ENCODE data around the gene FAM193A. TPM values are rescaled to one million over a fixed set of nuclear protein-coding genes. Genes with fewer than 3 reads are reported as not detected.

FAM193A gene
- total RNA-seq, 6 experiments from 2014 or later: 8.5 to 12.3 (median 9.7) TPM

DNA sequence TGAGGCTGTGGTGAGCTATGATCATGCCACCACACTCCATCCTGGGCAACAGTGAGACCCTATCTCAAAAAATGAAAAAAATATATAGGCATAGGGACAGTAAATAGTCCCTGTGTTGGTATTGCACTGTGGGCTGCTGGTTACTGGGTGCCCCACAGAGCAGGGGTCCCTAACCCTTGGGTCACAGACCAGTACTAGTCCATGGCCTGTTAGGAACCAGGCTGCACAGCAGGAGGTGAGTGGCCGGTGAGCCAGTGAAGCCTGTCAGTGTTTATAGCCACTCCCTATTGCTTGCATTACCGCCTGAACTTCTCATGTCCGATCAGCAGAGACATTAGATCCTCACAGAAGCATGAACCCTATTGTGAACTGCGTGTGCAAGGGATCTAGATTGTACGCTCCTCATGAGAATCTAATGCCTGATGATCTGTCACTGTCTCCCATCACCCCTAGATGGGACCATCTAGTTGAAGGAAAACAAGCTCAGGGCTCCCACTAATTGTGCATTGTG is 113.2 kb downstream of the FAM193A start:
- peaks cover 0 to 41% (median 7%) of the 10 kb centered on the region in 4 donors for H3K36me3 ChIP-seq
- ATAC-seq: no peak

DNA sequence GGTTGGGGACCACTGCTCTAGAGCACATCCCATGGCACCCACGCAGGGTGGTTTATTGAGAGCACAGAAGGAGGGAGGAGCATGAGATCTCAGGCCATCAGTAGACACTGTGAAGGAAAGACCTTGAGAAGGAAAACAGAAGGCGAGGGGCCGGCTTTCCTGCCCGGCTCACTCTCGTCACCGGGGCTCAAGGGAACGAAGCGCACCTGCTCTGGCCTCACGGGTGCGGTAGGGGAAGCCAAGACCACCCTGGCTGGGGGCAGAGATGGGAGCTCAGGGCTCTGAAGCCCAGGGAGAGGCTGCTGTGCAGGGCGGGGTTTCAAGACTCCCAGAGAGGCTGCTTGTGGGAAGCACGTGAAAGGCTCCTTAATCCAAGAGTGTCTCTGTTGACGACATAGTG is 113.8 kb downstream of the FAM193A start:
- no peaks in the 10 kb centered on the region for H3K9me3 ChIP-seq
- H3K27me3 ChIP-seq: no peaks in the 10 kb centered on the region
- no peak for TF ChIP-seq POLR2A (IDR thresholded peaks at IDR 0.05)
- TF ChIP-seq, protein P1, sequence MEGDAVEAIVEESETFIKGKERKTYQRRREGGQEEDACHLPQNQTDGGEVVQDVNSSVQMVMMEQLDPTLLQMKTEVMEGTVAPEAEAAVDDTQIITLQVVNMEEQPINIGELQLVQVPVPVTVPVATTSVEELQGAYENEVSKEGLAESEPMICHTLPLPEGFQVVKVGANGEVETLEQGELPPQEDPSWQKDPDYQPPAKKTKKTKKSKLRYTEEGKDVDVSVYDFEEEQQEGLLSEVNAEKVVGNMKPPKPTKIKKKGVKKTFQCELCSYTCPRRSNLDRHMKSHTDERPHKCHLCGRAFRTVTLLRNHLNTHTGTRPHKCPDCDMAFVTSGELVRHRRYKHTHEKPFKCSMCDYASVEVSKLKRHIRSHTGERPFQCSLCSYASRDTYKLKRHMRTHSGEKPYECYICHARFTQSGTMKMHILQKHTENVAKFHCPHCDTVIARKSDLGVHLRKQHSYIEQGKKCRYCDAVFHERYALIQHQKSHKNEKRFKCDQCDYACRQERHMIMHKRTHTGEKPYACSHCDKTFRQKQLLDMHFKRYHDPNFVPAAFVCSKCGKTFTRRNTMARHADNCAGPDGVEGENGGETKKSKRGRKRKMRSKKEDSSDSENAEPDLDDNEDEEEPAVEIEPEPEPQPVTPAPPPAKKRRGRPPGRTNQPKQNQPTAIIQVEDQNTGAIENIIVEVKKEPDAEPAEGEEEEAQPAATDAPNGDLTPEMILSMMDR (IDR thresholded peaks at IDR 0.05): no peak
- 95% methylated on average over 10 of the region's 13 CpGs for WGBS (ENCODE audit: insufficient coverage, low coverage, low lambda C conversion rate, missing lambda C conversion rate)
- no peaks in the 10 kb centered on the region for H3K4me1 ChIP-seq
- intact Hi-C loops (cut with DNase I): no loop called here
- ATAC-seq (no peak), DNase-seq (no peak)
- H3K27ac ChIP-seq: no peak overlapping the region
- H3K4me3 ChIP-seq: no peak overlapping the region
- H3K36me3 ChIP-seq: peaks cover 0 to 41% (median 7%) of the 10 kb centered on the region in 4 donors

More for the DNA sequence above, 113.2 kb downstream of the FAM193A start:
- Histone ChIP-seq H3K27me3 (no peaks in the 10 kb centered on the region), H3K4me3 (no peak overlapping the region), H3K27ac (no peak overlapping the region), H3K4me1 (no peaks in the 10 kb centered on the region), H3K9me3 (no peaks in the 10 kb centered on the region)
- no peak for DNase-seq
- TF ChIP-seq, protein P1 (IDR thresholded peaks at IDR 0.05): no peak
- TF ChIP-seq POLR2A (IDR thresholded peaks at IDR 0.05): no peak
- no CpG with 5 or more reads among the region's 5 CpGs for WGBS (ENCODE audit: insufficient coverage, low coverage, low lambda C conversion rate, missing lambda C conversion rate)
- intact Hi-C loops (cut with DNase I): no loop called here

DNA sequence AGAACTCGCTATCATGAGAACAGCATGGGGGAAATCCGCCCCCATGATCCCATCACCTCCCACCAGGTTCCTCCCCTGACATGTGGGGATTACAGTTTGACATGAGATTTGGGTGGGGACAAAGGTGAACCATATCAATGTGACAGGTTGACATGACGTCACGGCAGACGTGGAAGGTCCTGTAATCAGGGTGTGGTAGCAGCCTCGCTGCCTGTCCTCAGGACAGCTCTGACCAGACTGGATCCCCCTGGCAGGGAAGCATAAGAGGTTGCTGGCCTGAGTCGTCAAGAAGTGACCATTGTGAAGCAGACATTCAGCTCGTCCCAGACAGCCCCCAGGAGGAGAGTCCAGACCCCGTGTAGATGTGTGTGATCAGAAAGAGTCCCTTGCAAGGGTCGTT is 115.1 kb downstream of the FAM193A start:
- no peak for TF ChIP-seq POLR2A (IDR thresholded peaks at IDR 0.05)
- TF ChIP-seq, protein P1 (IDR thresholded peaks at IDR 0.05): no peak
- intact Hi-C loops (cut with DNase I): no loop called here
- Histone ChIP-seq H3K4me3 (no peak overlapping the region), H3K27me3 (no peaks in the 10 kb centered on the region), H3K36me3 (peaks cover 0 to 36% (median 7%) of the 10 kb centered on the region in 4 donors), H3K9me3 (no peaks in the 10 kb centered on the region), H3K27ac (no peak overlapping the region), H3K4me1 (no peaks in the 10 kb centered on the region)
- no peak for ATAC-seq
- WGBS (ENCODE audit: insufficient coverage, low coverage, low lambda C conversion rate, missing lambda C conversion rate): 98% methylated on average over 7 of the region's 10 CpGs
- no peak for DNase-seq

DNA sequence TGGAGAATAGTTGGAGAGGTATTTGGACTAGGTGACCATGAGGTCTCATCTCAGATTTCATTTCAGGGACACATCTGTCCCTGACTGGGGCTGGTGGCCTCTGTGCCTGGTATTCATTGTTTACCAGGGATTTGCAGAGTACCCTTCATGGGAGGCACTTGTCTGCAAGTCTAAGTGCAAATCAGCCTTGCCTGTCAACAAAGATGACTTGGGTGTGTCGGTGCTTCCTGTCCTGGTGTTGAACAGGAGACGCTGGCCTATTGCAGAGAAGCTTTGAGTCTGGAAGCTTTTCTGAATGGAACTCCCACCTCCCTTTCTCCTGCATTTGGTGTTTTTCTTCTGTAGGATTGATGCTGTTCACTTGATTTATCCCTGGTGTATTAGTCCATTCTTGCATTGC is 115.6 kb downstream of the FAM193A start:
- Histone ChIP-seq H3K36me3 (peaks cover 0 to 32% (median 4%) of the 10 kb centered on the region in 4 donors), H3K27ac (no peak overlapping the region), H3K4me3 (no peak overlapping the region), H3K27me3 (no peaks in the 10 kb centered on the region), H3K9me3 (no peaks in the 10 kb centered on the region), H3K4me1 (no peaks in the 10 kb centered on the region)
- DNase-seq: no peak
- WGBS (ENCODE audit: insufficient coverage, low coverage, low lambda C conversion rate, missing lambda C conversion rate): no CpG with 5 or more reads among the region's 2 CpGs
- ATAC-seq: no peak
- TF ChIP-seq POLR2A (IDR thresholded peaks at IDR 0.05): no peak
- TF ChIP-seq, protein P1 (IDR thresholded peaks at IDR 0.05): no peak
- intact Hi-C loops (cut with DNase I): no loop called here

Measured in right lobe of liver (tissue), 6 donors.